Stimulated activated memory B cell treated with anti-CD40 and anti-IgM and Interleukin-4, amounts not matched to agents 10 μg/mL and 1 μg/mL and 100 μg/mL, for 72 hours (primary cell): ENCODE results near the gene AGMO.

Experiments used
- ATAC-seq: fragments of 150-1000 bp; cut with Tn5 transposase; 2 replicates; pipeline ENCODE4 v1.10.0; 2021
- H3K27ac Mint-ChIP-seq: one replicate; pipeline ENCODE4 v1.8.0; 2022; ENCODE audit warnings: mild to moderate bottlenecking, mixed read lengths
- H3K27me3 Mint-ChIP-seq: one replicate; pipeline ENCODE4 v1.8.0; 2022; ENCODE audit warnings: mixed read lengths
- H3K36me3 Mint-ChIP-seq: one replicate; pipeline ENCODE4 v1.8.0; 2022; ENCODE audit warnings: mixed read lengths
- H3K4me1 Mint-ChIP-seq: one replicate; pipeline ENCODE4 v1.8.0; 2022; ENCODE audit warnings: mixed read lengths
- H3K4me3 Mint-ChIP-seq: one replicate; pipeline ENCODE4 v1.8.0; 2022; ENCODE audit warnings: mild to moderate bottlenecking, moderate library complexity, mixed read lengths
- H3K9me3 Mint-ChIP-seq: one replicate; pipeline ENCODE4 v1.8.0; 2022; ENCODE audit warnings: mixed read lengths

AGMO gene

GRCh38 chr7:15495170-15495569, 66.6 kb downstream of the AGMO start:
- no peak overlapping the region for H3K27ac Mint-ChIP-seq
- H3K27me3 Mint-ChIP-seq = no peaks in the 10 kb centered on the region
- no peaks in the 10 kb centered on the region for H3K36me3 Mint-ChIP-seq
- H3K4me1 Mint-ChIP-seq = no peaks in the 10 kb centered on the region
- ATAC-seq = no peak
- H3K4me3 Mint-ChIP-seq = no peak overlapping the region
- peaks cover 4% of the 10 kb centered on the region for H3K9me3 Mint-ChIP-seq

DNA sequence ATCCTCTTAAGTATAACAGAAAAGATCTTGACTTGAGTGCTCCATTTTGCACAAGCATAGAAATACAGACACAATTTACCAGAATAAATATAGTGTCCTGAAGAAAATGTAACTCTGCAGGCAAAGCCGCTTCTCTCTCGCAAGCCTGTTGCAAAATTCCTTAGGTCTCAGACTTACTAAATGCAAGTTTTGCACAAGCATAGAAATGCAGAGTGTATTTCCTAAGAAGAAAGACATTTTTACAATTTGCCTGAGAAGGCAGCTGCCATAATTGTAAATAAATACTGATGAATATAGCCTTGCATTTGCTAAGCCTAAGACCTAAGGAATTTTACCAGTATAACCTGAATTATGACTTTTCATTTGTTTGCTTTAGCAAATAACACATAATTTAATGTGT, 67.1 kb downstream of the AGMO start:
- H3K9me3 Mint-ChIP-seq = peaks cover 4% of the 10 kb centered on the region
- no peak overlapping the region for H3K4me3 Mint-ChIP-seq
- no peaks in the 10 kb centered on the region for H3K36me3 Mint-ChIP-seq
- H3K4me1 Mint-ChIP-seq = no peaks in the 10 kb centered on the region
- no peaks in the 10 kb centered on the region for H3K27me3 Mint-ChIP-seq
- ATAC-seq = no peak
- H3K27ac Mint-ChIP-seq = no peak overlapping the region

- H3K9me3 Mint-ChIP-seq = peaks cover 4% of the 10 kb centered on the region
Observed at GRCh38 chr7:15491361-15491760, 70.5 kb downstream of the AGMO start.

GRCh38 chr7:15490291-15490690, 71.5 kb downstream of the AGMO start:
- ATAC-seq = no peak
- Mint-ChIP-seq H3K27me3 (no peaks in the 10 kb centered on the region), H3K36me3 (no peaks in the 10 kb centered on the region), H3K4me1 (no peaks in the 10 kb centered on the region), H3K9me3 (no peaks in the 10 kb centered on the region), H3K4me3 (no peak overlapping the region), H3K27ac (no peak overlapping the region)

More at GRCh38 chr7:15491361-15491760, 70.5 kb downstream of the AGMO start:
- no peaks in the 10 kb centered on the region for H3K27me3 Mint-ChIP-seq
- no peak overlapping the region for H3K27ac Mint-ChIP-seq
- no peak for ATAC-seq
- H3K4me3 Mint-ChIP-seq = no peak overlapping the region
- H3K4me1 Mint-ChIP-seq = no peaks in the 10 kb centered on the region
- H3K36me3 Mint-ChIP-seq = no peaks in the 10 kb centered on the region

DNA sequence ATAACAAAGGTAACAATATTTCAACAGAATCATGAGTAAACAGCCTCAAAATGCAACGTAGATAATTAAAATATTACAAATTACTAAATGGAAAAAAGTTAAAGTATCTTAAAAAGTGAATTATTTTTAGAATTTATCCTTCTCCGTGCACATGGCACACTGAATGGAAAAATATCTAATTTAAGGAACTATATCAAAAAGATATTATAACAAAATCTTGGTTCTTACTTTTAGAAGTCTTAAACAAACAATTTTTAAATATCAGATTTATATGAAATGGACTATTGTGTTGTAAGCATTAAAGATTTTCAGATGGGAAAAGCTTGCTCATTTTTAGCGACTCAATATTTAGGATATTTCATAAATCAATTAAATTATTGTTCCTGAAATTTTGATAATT, 72.0 kb downstream of the AGMO start:
- H3K4me1 Mint-ChIP-seq = no peaks in the 10 kb centered on the region
- no peak overlapping the region for H3K4me3 Mint-ChIP-seq
- no peaks in the 10 kb centered on the region for H3K27me3 Mint-ChIP-seq
- no peak overlapping the region for H3K27ac Mint-ChIP-seq
- ATAC-seq = no peak
- H3K9me3 Mint-ChIP-seq = peaks cover under 1% of the 10 kb centered on the region
- H3K36me3 Mint-ChIP-seq = no peaks in the 10 kb centered on the region

GRCh38 chr7:15489383-15489782, 72.4 kb downstream of the AGMO start:
- H3K27ac Mint-ChIP-seq = no peak overlapping the region
- no peak overlapping the region for H3K4me3 Mint-ChIP-seq
- ATAC-seq = no peak
- H3K27me3 Mint-ChIP-seq = no peaks in the 10 kb centered on the region
- H3K4me1 Mint-ChIP-seq = no peaks in the 10 kb centered on the region
- H3K9me3 Mint-ChIP-seq = peaks cover 3% of the 10 kb centered on the region
- H3K36me3 Mint-ChIP-seq = no peaks in the 10 kb centered on the region

GRCh38 chr7:15488401-15488800, 73.4 kb downstream of the AGMO start:
- Mint-ChIP-seq H3K4me3 (no peak overlapping the region), H3K9me3 (peaks cover 3% of the 10 kb centered on the region), H3K4me1 (no peaks in the 10 kb centered on the region), H3K36me3 (no peaks in the 10 kb centered on the region), H3K27ac (no peak overlapping the region), H3K27me3 (no peaks in the 10 kb centered on the region)
- no peak for ATAC-seq

DNA sequence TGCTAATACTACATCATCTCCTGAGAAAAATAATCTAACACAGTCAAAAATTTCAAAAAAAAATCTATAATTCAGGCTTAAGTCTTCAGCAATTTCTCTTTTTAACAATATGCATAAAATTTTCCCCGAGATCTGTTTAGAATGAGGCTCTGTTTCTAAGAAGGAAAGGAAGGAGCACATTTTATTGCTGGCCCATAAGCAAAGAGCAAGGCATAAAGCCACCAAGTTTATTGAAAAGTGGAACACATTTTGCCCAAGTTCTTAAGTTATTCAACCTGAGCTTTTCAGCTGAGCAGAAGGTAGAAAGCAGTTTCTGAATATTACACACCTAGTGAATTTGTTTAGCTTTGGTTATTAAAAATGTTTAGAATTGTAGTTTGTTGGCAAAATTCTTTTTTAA, 73.9 kb downstream of the AGMO start:
- Mint-ChIP-seq H3K27me3 (no peaks in the 10 kb centered on the region), H3K4me3 (no peak overlapping the region), H3K36me3 (no peaks in the 10 kb centered on the region), H3K9me3 (peaks cover 3% of the 10 kb centered on the region), H3K4me1 (no peaks in the 10 kb centered on the region), H3K27ac (no peak overlapping the region)
- ATAC-seq = no peak

DNA sequence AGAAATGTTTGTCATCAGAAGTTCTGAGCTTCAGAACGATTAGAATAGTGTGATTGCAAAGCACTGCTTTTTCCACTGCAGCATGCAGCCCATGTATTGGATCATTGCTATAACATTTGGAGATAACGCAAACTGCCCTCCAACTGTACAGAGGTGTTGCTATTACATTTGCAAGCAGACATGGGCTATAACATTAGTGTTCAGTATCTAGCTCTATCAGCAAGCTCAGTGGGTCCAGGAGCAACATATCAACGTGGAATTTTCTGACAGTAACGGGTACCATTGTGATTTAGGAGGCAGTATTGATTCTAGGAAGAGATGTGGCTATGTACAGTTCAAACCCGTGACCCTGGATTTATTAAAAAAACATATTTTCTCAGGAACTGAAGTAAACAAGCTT, 75.8 kb downstream of the AGMO start:
- no peak overlapping the region for H3K4me3 Mint-ChIP-seq
- no peak for ATAC-seq
- H3K4me1 Mint-ChIP-seq = no peaks in the 10 kb centered on the region
- peaks cover 3% of the 10 kb centered on the region for H3K9me3 Mint-ChIP-seq
- H3K27ac Mint-ChIP-seq = no peak overlapping the region
- no peaks in the 10 kb centered on the region for H3K27me3 Mint-ChIP-seq
- H3K36me3 Mint-ChIP-seq = no peaks in the 10 kb centered on the region

- Mint-ChIP-seq H3K36me3 (no peaks in the 10 kb centered on the region), H3K27me3 (no peaks in the 10 kb centered on the region), H3K9me3 (peaks cover 3% of the 10 kb centered on the region), H3K27ac (no peak overlapping the region), H3K4me3 (no peak overlapping the region), H3K4me1 (no peaks in the 10 kb centered on the region)
- no peak for ATAC-seq
Observed at GRCh38 chr7:15485431-15485830, 76.4 kb downstream of the AGMO start.

GRCh38 chr7:15481132-15481531, 80.7 kb downstream of the AGMO start:
- Mint-ChIP-seq H3K4me3 (no peak overlapping the region), H3K36me3 (no peaks in the 10 kb centered on the region), H3K4me1 (no peaks in the 10 kb centered on the region), H3K27me3 (no peaks in the 10 kb centered on the region), H3K27ac (no peak overlapping the region), H3K9me3 (peaks cover 6% of the 10 kb centered on the region)
- no peak for ATAC-seq

- H3K27ac Mint-ChIP-seq = no peak overlapping the region
- H3K27me3 Mint-ChIP-seq = no peaks in the 10 kb centered on the region
- ATAC-seq = no peak
- no peak overlapping the region for H3K4me3 Mint-ChIP-seq
- no peaks in the 10 kb centered on the region for H3K4me1 Mint-ChIP-seq
- H3K36me3 Mint-ChIP-seq = no peaks in the 10 kb centered on the region
- H3K9me3 Mint-ChIP-seq = peaks cover 5% of the 10 kb centered on the region
Observed at GRCh38 chr7:15478401-15478800, 83.4 kb downstream of the AGMO start.

DNA sequence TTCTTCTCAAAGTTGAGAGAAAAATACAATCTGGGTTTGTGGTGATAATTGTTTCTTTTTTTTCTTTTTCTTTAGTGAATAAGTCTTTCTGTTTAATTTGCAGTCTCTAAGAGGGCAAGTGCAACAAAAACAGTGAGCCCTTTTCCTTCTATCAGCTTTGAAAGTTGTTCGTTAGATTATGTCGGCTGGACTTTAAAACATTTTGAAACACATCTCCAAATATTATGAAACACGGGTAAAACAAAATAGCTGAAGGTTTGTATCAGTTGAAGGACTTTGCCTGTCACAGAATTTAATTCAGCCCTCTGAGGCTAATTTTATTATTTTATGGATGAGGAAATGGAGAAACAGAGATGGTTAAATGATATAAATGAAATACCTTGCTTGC, 85.3 kb downstream of the AGMO start:
- no peak overlapping the region for H3K27ac Mint-ChIP-seq
- no peaks in the 10 kb centered on the region for H3K36me3 Mint-ChIP-seq
- ATAC-seq = no peak
- H3K4me1 Mint-ChIP-seq = no peaks in the 10 kb centered on the region
- no peaks in the 10 kb centered on the region for H3K27me3 Mint-ChIP-seq
- no peak overlapping the region for H3K4me3 Mint-ChIP-seq
- peaks cover 5% of the 10 kb centered on the region for H3K9me3 Mint-ChIP-seq

DNA sequence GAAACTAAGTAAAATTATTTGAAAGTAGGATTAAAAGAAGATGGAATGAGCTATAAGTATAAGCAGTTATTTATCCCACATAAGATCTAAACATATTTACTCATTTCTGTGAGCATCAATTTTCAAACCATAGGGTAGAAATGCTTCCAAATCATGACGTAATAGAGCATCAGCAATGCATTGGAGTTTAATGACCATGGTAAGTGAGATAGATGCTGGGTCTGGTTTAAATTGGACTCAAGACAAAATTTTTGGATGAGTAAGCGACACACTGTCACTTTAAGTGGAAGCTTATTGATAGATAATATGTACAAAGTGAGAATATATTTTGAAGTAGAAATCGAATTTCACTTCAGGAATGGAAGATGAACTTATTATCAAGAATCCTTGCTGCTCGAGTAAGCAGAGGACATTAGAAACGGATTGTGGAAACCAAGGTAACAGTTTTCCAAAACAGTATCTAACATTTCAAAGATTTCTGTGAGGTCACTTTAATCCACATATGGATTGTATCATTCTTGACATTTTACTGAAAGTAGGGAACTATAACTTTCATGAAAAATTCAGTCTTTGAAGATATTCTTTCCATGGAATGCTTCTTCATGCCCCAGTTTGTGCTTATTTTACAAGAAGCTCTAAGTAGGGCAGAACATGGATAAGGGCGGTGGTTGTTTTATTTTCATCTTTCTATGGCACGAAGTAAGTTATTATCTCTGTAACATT, 85.8 kb downstream of the AGMO start:
- Mint-ChIP-seq H3K4me1 (no peaks in the 10 kb centered on the region), H3K9me3 (peaks cover 5% of the 10 kb centered on the region), H3K27ac (no peak overlapping the region), H3K36me3 (no peaks in the 10 kb centered on the region), H3K4me3 (no peak overlapping the region), H3K27me3 (no peaks in the 10 kb centered on the region)
- no peak for ATAC-seq

DNA sequence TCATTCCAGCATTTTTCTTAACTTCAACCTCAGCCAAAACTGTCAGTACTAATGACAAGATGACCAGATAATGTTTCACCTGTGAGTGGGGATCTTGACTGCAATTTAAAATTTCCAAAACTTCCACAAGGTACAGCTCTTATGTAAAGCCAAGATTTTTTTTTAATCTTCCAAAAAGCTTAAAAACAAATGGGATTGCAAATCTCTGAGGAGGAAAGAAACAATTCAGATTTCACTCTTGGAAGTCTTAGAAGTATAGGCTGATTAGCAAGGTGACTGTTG, 90.2 kb downstream of the AGMO start:
- no peak for ATAC-seq
- Mint-ChIP-seq H3K9me3 (peaks cover 2% of the 10 kb centered on the region), H3K27me3 (no peaks in the 10 kb centered on the region), H3K4me3 (no peak overlapping the region), H3K36me3 (no peaks in the 10 kb centered on the region), H3K4me1 (no peaks in the 10 kb centered on the region), H3K27ac (no peak overlapping the region)

DNA sequence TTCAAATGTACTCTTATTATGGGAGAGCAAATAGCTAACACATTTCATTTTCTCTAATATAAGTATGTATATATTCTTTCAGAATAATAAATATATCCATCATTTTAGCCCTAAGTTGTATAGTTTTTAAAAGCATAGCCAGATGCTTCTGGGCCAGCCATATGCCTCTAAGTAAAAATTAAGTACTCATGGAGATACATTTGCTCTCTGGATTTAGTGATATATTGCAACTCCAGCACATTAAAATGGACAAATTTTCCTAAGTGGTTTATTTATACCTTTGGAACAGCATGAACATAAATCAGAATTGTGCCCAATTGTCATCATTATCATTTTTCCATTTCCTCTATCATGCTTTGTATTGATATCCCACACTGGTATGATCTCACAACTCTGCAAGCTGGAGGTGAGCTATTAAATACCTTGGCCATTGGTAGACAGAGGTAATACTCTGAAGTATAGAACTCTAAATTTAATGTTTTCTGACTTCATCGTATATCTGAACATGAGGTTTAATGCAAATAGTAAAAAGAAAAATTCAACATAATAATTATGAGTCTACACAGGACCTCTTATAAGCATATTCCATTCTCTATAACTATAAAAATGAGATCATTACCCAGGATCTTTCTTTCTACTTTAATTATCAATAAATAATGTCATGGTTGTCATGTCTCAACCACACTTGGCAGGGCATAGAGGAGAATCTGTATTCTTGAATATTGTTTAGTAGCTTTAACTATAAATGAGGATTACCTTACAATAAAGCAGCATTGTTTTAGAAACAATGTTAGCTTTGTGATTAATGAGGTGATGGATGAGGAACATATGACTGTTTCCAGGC, 90.8 kb downstream of the AGMO start:
- no peaks in the 10 kb centered on the region for H3K36me3 Mint-ChIP-seq
- ATAC-seq = no peak
- H3K9me3 Mint-ChIP-seq = peaks cover 2% of the 10 kb centered on the region

More for the DNA sequence above, 90.8 kb downstream of the AGMO start:
- Mint-ChIP-seq H3K27ac (no peak overlapping the region), H3K4me1 (no peaks in the 10 kb centered on the region), H3K4me3 (no peak overlapping the region), H3K27me3 (no peaks in the 10 kb centered on the region)
